ENCODE results near the gene ZNHIT2.
A peak's percentile ranks its signal among the peaks of the same experiment; 100 is the strongest.
"Not testable (repeated sequence)": the region's sequence is repeated elsewhere in the genome, so short reads cannot be mapped to it uniquely, and the experiment has no call there.

Gene ZNHIT2

DNA sequence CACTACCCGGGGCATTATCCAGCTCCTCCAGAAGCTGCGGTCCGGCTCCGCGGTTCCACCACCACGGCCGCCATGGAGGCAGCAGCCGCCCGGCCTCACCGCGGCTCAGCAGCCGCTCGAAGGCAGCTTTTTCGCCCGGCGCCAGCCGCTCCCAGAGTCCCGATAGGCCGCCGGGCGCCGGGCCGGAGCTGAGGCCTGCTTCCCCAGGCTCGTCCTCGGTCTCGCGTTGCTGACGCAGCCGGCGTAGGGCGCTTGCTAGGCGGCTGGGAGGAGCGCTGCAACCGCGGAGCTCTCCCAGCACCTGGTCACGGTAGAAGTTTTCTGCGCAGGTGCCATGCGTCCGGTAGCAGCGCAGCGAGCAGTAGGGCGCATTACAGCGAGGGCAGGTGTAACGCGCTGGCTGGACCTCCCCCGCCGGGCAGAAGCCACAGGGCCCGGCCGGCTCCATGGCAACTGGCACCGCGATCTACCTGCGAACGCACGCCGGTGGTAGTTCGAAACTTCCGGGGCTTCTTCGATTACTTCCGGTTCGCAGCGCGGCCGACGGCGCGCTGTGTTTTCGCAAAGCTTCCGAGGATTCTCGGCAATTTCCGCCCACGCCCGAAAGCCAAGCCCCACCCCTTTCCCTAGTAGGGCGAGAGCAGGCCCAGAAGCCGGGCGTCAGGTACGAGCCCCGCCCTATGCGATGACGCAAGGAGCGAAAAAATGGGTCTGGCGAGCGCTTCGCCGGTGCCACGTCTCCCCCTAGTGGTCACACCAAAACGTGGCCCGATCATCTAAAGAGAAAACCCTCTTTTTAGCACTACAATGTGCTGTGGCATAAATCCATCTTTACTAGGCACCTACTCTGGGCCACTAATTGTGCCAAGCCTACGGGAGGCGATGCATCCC, at the start of gene ZNHIT2:
TSS of gene ZNHIT2 (minus strand) at position 496 of the 891 bp plus-strand sequence. CDS start at position 448, 48 bp downstream.
- peak; percentile 95 for DNase-seq (ENCODE audit: low spot score)

- no peak for DNase-seq (ENCODE audit: low spot score)
Observed at GRCh38 chr11:65166893-65167292, 49.4 kb upstream of the ZNHIT2 start.

GRCh38 chr11:65165410-65166317, 48.2 kb upstream of the ZNHIT2 start:
- no peak for DNase-seq (ENCODE audit: low spot score)

- DNase-seq (ENCODE audit: low spot score): no peak
Observed at GRCh38 chr11:65163684-65164083, 46.2 kb upstream of the ZNHIT2 start.

DNA sequence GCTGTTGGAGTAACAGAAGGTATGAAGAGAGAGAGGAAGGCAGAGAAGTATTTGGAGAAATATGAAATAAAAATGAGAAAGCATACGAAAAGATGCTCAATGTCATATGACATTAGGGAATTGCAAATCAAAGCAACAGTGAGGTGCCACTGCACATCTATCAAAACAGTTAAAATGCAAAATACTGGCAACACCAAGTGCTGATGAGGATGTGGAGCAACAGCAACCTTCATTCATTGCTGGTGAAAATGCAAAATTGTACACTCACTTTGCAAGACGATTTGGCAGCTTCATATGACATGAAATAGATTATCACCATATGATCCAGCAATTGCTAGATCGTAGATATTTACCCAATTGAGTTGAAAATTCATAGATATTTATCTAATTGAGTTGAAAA, 43.1 kb upstream of the ZNHIT2 start:
- DNase-seq (ENCODE audit: low spot score): no peak

- no peak for DNase-seq (ENCODE audit: low spot score)
Observed at GRCh38 chr11:65159012-65159411, 41.5 kb upstream of the ZNHIT2 start.

- DNase-seq (ENCODE audit: low spot score): no peak
Observed at GRCh38 chr11:65157336-65157735, 39.8 kb upstream of the ZNHIT2 start.

DNA sequence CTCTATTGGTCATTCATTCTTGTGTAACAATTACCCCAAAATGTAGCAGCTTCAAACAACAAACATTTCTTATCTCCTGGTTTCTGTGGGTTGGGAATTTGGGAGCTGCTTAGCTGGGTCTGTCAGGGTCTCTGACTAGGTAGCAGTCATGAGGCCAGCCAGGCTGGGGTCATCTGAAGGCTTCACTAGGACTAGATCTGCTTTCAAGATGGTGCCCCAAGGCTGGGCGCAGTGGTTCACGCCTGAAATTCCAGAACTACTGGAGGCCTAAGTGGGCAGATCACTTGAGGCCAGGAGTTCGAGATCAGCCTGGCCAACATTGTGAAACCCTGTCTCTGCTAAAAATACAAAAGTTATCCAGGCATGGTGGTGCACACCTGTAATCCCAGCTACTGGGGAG, 39.4 kb upstream of the ZNHIT2 start:
- no peak for DNase-seq (ENCODE audit: low spot score)

DNA sequence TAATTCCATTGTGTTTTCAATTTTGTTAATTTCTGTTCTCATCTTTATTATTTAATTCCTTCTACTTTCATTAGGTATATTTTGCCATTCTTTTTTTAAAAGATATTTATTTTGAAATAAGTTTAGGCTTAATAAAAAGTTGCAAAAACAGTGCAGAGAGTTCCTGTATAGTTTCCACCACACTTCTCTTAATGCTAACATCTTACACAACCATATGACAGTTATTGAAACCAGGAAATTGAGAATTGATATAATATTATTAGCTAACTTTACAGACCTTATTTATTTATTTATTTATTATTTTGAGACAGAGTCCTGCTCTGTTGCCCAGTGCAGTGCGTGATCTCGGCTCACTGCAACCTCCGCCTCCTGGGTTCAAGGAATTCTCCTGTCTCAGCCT, 38.8 kb upstream of the ZNHIT2 start:
- no peak for DNase-seq (ENCODE audit: low spot score)

DNA sequence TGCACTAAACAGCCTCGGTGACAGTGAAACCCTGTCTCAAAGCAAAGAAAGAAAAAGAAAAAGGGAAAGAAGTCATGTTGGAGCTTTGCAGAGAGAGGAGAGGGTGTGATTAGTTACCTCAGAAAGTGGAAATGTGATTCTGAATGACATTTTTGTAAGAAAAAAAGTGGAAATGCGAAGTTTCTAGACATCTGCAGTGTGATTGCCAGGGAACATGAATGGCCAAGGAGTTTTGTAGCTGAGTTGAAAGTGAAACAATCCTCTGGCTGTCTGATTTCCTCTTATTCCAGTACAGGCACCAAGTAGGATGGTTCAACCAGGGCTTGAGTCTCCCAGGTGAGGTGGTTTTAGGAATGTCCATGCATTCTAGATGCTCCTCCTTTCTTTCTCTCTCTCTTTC, 34.6 kb upstream of the ZNHIT2 start:
- DNase-seq (ENCODE audit: low spot score): no peak

- no peak for DNase-seq (ENCODE audit: low spot score)
Observed at GRCh38 chr11:65151331-65151899, 33.9 kb upstream of the ZNHIT2 start.

GRCh38 chr11:65150509-65151299, 33.2 kb upstream of the ZNHIT2 start:
- peak; percentile 45 for DNase-seq (ENCODE audit: low spot score)

DNA sequence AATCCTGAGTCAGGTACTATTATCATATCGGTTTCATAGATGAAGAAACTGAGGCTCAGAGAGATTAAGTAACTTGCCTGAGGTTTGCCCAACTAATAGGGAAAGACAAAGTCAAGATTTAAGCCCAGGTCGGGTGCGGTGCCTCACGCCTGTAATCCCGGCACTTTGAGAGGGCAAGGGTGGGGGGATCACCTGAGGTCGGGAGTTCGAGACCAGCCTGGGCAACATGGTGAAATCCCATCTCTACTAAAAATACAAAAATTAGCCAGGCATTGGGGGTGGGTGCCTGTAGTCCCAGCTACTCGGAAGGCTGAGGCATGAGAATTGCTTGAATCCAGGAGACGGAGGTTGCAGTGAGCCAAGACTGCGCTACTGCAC, 32.6 kb upstream of the ZNHIT2 start:
- DNase-seq (ENCODE audit: low spot score): not testable (repeated sequence)

DNA sequence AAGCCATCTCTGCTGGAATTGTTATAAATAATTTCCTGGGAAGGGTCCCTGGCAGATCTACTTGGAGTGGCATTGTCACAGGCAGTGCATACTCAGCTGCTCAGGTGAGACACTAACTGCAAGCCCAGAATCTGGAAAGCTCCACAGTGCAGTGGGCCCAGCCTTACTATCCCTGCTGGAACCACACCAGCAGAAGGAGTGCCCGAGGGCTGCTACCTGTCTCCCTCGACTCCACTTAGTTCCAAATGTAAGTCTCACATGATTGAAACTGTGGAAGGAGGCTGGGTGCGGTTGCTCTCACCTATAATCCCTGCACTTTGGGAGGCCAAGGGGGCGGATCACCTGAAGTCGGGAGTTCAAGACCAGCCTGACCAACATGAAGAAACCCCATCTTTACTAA, 31.2 kb upstream of the ZNHIT2 start:
- DNase-seq (ENCODE audit: low spot score): no peak

- no peak for DNase-seq (ENCODE audit: low spot score)
Observed at GRCh38 chr11:65147352-65148075, 30.0 kb upstream of the ZNHIT2 start.

GRCh38 chr11:65141896-65142494, 24.5 kb upstream of the ZNHIT2 start:
- no peak for DNase-seq (ENCODE audit: low spot score)

GRCh38 chr11:65136515-65137096, 19.1 kb upstream of the ZNHIT2 start:
- no peak for DNase-seq (ENCODE audit: low spot score)

- no peak for DNase-seq (ENCODE audit: low spot score)
Observed at GRCh38 chr11:65135633-65136145, 18.2 kb upstream of the ZNHIT2 start.

DNA sequence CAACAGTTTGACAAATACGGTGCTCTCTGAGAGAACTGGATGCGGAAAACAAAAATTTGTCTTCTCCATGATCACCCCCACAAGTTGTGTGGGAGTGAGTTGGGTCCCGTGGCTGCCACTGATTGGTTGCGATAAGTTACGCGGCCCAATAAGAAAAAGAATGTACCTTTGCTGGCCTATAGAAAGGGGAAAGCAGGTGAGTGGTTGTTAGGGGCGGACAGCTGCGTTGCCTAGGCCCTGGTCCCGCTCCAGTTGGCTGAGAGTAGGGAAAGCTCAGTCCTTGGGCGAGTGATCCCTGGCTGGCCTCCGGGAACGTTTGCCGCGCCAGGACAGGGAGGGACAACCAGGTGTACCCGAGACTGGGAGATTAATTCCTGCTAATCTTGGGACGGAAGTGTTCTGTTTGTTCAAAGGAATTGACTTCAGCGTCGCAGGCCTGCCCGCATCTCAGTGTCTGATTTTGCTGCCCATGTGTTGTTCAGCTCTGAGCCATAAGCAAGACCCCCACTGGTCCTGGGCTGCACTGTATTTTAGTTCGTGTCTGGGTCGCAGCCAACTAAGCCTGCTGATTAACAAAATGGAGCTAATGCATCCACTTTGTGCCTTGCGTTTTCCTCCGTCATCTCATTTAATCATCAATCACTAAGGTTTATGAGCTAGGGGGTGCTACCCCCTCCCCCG, 17.6 kb upstream of the ZNHIT2 start:
- peak; percentile 97 for DNase-seq (ENCODE audit: low spot score)
